Measurements from ENCODE around the gene ZBBX. TPM values are rescaled to one million over a fixed set of nuclear protein-coding genes. Genes with fewer than 3 reads are reported as not detected.

ZBBX gene
- polyA plus RNA-seq, 10 donors, result 0.07 to 0.31 (median 0.18) TPM; not detected in 2

Other genes with a start within 250 kb of the ZBBX start
- gene SERPINI2, start 93.7 kb upstream of the ZBBX start, polyA plus RNA-seq (ENCODE audit: insufficient read length in 10 of 10), result under 1 TPM in 5 of 10 donors, not detected in 5; 0.09 to 0.26 (median 0.18) TPM

Data from muscle of back (tissue), 10 donors.